Measurements from ENCODE around the gene MIEN1. TPM values are rescaled to one million over a fixed set of nuclear protein-coding genes. Genes with fewer than 3 reads are reported as not detected.

MIEN1 gene
- total and polyA plus RNA-seq, 2 of the 13 experiments (the other 11 are each of a cell fraction or from before 2014, with no cell fraction given): 40.6 to 56.6 TPM

DNA sequence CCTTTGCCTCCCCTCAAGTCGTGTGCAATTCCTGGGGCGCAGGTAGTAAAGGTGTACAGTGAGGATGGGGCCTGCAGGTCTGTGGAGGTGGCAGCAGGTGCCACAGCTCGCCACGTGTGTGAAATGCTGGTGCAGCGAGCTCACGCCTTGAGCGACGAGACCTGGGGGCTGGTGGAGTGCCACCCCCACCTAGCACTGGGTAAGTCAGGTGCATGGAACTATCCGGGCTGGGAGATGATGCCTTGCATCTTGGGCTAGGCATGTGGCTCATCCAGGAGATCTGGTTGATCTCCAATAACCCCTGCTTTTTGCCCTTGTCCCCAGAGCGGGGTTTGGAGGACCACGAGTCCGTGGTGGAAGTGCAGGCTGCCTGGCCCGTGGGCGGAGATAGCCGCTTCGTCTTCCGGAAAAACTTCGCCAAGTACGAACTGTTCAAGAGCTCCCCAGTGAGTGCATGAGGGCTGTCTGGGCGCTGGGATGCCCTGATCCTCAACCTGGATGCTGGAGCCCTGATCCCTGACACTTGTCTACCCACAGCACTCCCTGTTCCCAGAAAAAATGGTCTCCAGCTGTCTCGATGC lies 12.6 kb upstream of the MIEN1 start (continued):
- TF ChIP-seq, protein P1, sequence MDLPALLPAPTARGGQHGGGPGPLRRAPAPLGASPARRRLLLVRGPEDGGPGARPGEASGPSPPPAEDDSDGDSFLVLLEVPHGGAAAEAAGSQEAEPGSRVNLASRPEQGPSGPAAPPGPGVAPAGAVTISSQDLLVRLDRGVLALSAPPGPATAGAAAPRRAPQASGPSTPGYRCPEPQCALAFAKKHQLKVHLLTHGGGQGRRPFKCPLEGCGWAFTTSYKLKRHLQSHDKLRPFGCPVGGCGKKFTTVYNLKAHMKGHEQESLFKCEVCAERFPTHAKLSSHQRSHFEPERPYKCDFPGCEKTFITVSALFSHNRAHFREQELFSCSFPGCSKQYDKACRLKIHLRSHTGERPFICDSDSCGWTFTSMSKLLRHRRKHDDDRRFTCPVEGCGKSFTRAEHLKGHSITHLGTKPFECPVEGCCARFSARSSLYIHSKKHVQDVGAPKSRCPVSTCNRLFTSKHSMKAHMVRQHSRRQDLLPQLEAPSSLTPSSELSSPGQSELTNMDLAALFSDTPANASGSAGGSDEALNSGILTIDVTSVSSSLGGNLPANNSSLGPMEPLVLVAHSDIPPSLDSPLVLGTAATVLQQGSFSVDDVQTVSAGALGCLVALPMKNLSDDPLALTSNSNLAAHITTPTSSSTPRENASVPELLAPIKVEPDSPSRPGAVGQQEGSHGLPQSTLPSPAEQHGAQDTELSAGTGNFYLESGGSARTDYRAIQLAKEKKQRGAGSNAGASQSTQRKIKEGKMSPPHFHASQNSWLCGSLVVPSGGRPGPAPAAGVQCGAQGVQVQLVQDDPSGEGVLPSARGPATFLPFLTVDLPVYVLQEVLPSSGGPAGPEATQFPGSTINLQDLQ (CRISPR knock-in tag; IDR thresholded peaks at IDR 0.05): no peak
- TF ChIP-seq AGO2 (optimal IDR thresholded peaks at IDR 0.05; ENCODE audit: low read depth, low read length) (peak; percentile 61), ONECUT2 (CRISPR knock-in tag; IDR thresholded peaks at IDR 0.05) (no peak), SYNCRIP (IDR thresholded peaks at IDR 0.05; ENCODE audit: insufficient read depth, low read depth, low read length) (no peak), ZNF460 (CRISPR knock-in tag; IDR thresholded peaks at IDR 0.05; ENCODE audit: borderline replicate concordance) (no peak), ZSCAN29 (CRISPR knock-in tag; conservative IDR thresholded peaks at IDR 0.05) (no peak), ZNF547 (CRISPR knock-in tag; IDR thresholded peaks at IDR 0.05) (no peak), HIVEP1 (CRISPR knock-in tag; IDR thresholded peaks at IDR 0.05) (0 out of 2 replicates have a peak, but pooled peaks have one; percentile 37), NFE2 (CRISPR knock-in tag; IDR thresholded peaks at IDR 0.05) (no peak), ATF7-NPFF (CRISPR knock-in tag; IDR thresholded peaks at IDR 0.05; ENCODE audit: low read depth) (no peak)
- TF ChIP-seq, protein P2, sequence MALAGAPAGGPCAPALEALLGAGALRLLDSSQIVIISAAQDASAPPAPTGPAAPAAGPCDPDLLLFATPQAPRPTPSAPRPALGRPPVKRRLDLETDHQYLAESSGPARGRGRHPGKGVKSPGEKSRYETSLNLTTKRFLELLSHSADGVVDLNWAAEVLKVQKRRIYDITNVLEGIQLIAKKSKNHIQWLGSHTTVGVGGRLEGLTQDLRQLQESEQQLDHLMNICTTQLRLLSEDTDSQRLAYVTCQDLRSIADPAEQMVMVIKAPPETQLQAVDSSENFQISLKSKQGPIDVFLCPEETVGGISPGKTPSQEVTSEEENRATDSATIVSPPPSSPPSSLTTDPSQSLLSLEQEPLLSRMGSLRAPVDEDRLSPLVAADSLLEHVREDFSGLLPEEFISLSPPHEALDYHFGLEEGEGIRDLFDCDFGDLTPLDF (CRISPR knock-in tag; IDR thresholded peaks at IDR 0.05): no peak

Data from HepG2 (cell line).